GM10266 (cell line): ENCODE measurements around the gene SEZ6L2.

Source experiments
- DNase-seq: peaks from one replicate; pipeline ENCODE4 v3.0.0; 2012; ENCODE audit errors: extremely low spot score
- TF ChIP-seq, protein P1 (sequence below): IDR thresholded peaks from 2 replicates; pipeline ENCODE4 v1.5.1; 2012; ENCODE audit warnings: mild to moderate bottlenecking, low read depth; ENCODE audit not compliant: control insufficient read depth, insufficient read depth; ENCODE audit errors: missing control alignments

The SEZ6L2 gene

DNA sequence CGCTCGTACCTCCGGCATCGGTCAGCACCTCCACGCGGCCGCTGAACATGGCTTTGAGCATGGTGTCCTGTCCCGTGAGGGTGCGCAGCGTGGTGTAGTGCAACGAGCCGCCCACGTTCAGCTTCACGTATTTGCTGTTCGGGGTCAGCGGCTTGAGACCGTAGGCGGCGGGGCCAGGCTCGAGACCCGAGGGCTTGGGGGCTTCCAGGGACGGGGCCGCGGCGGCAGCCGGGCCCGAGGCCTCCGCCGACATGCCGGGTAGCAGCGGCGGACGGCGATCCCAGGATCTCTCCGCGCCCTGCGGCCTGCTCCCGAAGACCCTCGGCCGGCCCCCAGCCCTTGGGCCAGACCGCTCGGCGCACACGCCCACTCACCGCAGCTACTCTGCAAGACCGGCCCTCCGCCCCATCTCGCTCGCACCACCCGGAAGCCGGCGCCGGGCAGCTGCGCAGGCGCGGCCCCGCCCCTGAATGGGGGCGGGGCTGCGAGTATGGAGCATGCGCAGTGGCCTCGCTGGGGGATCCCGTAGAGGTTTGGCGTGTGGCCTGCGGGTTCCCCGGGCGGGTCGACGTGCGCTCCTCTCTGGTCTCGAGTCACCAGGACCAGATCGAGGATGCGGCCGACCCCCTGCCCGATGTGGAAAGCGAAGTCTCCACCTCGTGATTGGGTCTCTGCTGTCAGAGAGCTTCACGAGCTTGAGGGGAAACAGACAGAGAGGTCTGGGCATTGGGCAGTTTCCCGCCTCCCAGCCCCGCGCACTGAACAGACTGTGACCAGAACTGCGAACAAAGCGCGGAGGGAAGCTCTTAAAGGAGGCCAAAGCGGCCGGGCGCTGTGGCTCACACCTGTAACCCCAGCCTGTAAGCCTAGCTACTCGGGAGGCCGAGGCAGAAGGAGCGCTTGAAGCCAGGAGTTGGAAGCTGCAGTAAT lies 26.7 kb upstream of the SEZ6L2 start, which contains the start of gene KCTD13:
TSS of gene KCTD13 (minus strand) at position 446 of the 930 bp plus-strand sequence. CDS start at position 253, 193 bp downstream.
- TF ChIP-seq, protein P1, sequence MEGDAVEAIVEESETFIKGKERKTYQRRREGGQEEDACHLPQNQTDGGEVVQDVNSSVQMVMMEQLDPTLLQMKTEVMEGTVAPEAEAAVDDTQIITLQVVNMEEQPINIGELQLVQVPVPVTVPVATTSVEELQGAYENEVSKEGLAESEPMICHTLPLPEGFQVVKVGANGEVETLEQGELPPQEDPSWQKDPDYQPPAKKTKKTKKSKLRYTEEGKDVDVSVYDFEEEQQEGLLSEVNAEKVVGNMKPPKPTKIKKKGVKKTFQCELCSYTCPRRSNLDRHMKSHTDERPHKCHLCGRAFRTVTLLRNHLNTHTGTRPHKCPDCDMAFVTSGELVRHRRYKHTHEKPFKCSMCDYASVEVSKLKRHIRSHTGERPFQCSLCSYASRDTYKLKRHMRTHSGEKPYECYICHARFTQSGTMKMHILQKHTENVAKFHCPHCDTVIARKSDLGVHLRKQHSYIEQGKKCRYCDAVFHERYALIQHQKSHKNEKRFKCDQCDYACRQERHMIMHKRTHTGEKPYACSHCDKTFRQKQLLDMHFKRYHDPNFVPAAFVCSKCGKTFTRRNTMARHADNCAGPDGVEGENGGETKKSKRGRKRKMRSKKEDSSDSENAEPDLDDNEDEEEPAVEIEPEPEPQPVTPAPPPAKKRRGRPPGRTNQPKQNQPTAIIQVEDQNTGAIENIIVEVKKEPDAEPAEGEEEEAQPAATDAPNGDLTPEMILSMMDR = no peak
- peak; percentile 99 for DNase-seq

DNA sequence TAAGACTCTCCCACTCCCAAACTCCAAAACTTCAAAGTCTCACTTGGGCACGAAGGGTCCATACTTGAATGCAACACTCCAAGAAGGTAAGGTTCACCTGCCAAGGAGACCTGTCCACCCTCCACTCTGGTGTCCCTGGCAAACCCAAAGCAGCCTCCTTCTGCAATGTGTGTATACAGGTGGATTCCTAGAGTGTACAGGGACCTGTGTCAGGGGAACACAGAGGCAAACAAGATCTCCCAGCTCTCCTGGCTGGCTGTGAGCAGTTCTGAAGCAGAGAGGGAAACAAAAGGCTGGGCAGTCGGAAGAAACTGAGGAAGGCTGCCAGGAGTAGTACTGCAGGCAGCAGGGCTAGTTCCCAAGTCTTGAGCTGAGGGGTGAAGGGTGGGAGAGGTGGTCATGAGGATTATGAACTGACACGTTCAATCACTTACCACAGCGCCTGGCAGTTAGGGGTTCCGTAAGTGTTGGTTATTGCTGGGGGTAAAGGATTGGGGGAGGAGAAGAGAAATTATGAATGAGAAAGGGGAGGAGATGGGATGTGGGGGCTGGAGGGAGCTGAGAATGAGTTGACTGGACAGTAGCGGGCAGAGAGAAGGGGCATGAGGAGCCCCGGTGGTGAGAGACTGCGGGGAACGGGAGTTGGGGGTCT lies 25.9 kb upstream of the SEZ6L2 start:
- no peak for DNase-seq
- TF ChIP-seq, protein P1 = no peak

DNA sequence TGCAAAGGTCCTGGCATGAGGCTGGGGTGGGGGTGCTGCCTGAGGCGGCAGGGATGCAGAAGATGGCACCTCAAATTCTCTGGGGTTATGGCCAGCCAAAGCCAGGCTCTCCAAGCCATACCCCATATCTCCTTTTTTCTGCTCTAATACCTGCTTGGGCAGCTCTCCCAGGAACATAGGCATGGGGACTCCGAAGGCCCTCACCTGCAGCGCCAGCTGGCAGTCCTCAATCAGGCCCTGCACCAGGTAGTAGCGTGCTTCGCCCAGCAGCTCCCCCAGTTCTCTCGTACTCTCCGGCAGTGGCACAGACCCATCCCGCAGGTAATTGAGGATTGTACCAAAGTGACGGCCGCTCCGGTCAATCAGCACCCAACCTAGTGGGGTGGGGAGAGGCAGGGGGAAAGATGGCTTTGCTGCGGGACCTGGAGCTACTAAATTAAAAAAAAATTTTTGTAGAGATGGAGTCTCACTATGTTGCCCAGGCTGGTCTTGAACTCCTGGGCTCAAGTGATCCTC lies 23.7 kb upstream of the SEZ6L2 start:
- DNase-seq = no peak
- TF ChIP-seq, protein P1 = no peak

DNA sequence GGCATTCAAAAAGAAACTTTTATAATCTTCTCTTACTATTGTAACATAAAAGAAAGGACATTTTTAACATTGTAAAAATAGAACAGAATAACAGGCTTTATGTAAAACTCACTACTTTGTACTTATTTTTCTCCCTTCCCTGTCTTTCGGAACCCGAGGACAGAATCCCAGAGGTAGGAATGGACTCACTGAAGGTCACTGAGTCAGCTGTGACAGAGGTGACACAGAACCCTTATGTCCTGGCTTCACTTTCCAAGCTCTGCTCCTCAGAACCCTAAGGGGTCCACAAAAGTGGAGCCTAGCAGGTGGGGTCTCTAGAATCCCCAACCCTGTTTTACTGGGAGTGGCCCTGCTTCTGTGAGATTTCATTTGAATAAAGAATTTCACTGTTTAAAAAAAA lies 23.0 kb upstream of the SEZ6L2 start:
- TF ChIP-seq, protein P1 = no peak
- no peak for DNase-seq

DNA sequence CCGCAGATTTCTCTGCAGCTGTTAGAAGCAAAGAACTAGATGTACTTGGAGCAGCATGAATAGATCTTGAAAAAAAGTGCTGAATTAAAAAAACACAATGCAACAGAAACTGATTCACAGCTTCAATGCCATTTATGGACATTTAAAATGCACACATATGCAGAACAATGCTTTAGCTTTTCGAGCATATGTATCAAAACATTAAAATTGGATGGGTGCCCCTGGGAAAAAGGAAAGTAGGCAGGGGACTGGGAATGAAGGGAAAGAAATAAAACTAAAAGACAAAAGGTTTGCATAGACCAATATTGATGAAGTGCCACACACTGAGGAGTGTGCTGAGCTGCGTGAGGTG lies 21.7 kb upstream of the SEZ6L2 start:
- DNase-seq = no peak
- TF ChIP-seq, protein P1 = no peak

DNA sequence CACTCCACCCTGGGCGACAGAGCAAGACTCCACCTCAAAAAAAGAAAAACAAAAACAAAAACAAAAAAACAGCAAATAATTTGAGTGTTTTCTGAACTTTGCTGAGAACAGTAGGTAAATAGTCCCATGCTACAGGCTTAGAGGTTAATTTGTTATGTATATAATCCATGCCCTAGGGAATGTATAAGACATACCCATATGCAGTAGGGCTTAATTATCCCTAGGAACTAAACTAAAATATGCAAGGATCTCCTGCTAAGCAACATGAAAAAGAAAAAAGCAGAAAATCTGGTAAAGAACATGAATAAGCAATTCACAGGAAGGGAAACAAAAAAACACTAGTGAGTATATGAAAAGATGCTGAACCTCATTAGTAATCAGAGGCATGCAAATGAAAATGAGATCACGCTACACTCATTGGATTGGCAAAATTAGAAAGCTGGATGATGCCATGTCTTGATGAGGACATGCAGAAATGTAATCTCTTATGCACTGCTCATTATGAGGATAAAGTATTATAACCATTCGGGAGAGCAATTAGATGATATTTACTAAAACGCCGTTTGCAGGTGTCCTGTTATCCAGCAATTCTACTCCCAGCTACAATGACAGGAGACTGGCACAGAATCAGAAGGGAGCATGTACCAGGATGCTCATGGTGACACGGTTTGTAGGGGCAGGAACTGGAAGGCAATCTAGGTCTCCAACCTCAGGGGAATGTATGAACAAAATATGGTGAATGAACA lies 21.1 kb upstream of the SEZ6L2 start:
- no peak for DNase-seq
- TF ChIP-seq, protein P1 = no peak

DNA sequence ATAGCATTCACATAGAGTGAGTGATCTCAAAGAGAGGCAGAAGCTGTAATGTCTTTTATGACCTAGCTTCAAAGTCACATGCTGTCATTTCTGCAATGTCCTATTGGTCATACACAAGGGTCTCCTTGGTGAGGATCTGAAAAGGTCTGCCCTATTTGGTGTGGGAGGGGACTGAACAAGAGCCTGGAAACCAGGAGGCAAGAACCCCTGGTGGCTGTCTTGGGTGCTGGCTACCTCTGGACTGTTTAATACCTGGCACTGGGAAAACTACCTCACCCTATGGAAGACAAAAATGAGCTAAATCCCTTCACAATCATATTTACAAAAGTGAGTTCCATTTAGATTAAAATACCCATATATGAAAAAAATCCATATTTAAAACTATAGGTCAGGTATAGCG lies 17.6 kb upstream of the SEZ6L2 start:
- no peak for DNase-seq
- TF ChIP-seq, protein P1 = no peak
